HepG2 (cell line): ENCODE results near the gene RFX7. TPM values are rescaled to one million over a fixed set of nuclear protein-coding genes. Genes with fewer than 3 reads are reported as not detected.

Experiments
- ATAC-seq: fragments of 200-7000 bp; cut with Tn5 transposase; 3 replicates; pipeline ENCODE4 v1.9.1; 2020; ENCODE audit warnings: mild to moderate bottlenecking, moderate library complexity
- Bru-seq: library from RNA; stranded (reverse); fragments of 400-500 nt; gene quantifications from one replicate; lab custom pipeline; 2021; lab: Mats Ljungman, UMichigan
- BruChase-seq, 2 experiments: library from RNA; stranded (reverse); fragments of 400-500 nt; gene quantifications; one replicate each; lab custom pipeline; 2021; lab: Mats Ljungman, UMichigan
- BruUV-seq: library from RNA; stranded (reverse); fragments of 400-500 nt; replicated peaks from 2 replicates; lab custom pipeline; 2021; lab: Mats Ljungman, UMichigan
- CTCF ChIA-PET: fragments of 300-600 bp; formaldehyde crosslinking; extraction: SDS; loops from one replicate; lab custom pipeline; 2021; ENCODE audit warnings: low total read pairs, inconsistent platforms, low intra/inter-chr PET ratio; lab: Yijun Ruan, JAX
- POLR2A ChIA-PET: fragments of 350-600 bp; sonication (Branson Sonifier 250); formaldehyde crosslinking; loops from one replicate; lab custom pipeline; 2020; ENCODE audit warnings: antibody characterized with exemption, inconsistent platforms; lab: Yijun Ruan, JAX
- DNase-seq: peaks from one replicate; pipeline ENCODE4 v3.0.0-alpha.2; 2015; ENCODE audit warnings: low spot score
- FAIRE-seq: peaks from 3 replicates; lab custom pipeline; 2011; peaks lifted over from hg19 to GRCh38; lab: Jason Lieb, UNC
- H2AFZ ChIP-seq: one replicate; pipeline ENCODE4 v1.6.1; 2011; ENCODE audit warnings: low read length, inconsistent platforms
- H3K27ac ChIP-seq: fragments of 300-600 bp; 3 replicates; pipeline ENCODE4 v1.8.0; 2011; ENCODE audit warnings: mixed run types, mild to moderate bottlenecking, mixed read lengths, low read length, inconsistent platforms; ENCODE audit not compliant: insufficient read depth; ENCODE audit errors: extremely low read length
- H3K27me3 ChIP-seq, 2 experiments: fragments of 200-600 bp in 1 of 2; 2 replicates in 1 of 2; 3 replicates in 1 of 2; pipeline versions ENCODE4 v1.6.0 to v1.8.0; 2011; ENCODE audit warnings: low read length in 2 of 2, mild to moderate bottlenecking in 2 of 2, moderate library complexity in 2 of 2, inconsistent platforms in 1 of 2; ENCODE audit not compliant: insufficient read depth in 2 of 2, control insufficient read depth in 1 of 2
- H3K36me3 ChIP-seq, 2 experiments: fragments of 200-600 bp in 1 of 2; replicated peaks in 1 of 2; 2 replicates in 1 of 2; 3 replicates in 1 of 2; pipeline versions ENCODE4 v1.5.1 to v1.8.0; 2011; ENCODE audit warnings: low read length in 2 of 2, inconsistent platforms in 1 of 2; ENCODE audit not compliant: insufficient read depth in 2 of 2, control insufficient read depth in 1 of 2
- H3K4me1 ChIP-seq: 2 replicates; pipeline ENCODE4 v1.5.1; 2012; ENCODE audit warnings: low read length, inconsistent platforms; ENCODE audit not compliant: insufficient read depth
- H3K4me2 ChIP-seq: 2 replicates; pipeline ENCODE4 v1.6.0; 2011; ENCODE audit warnings: low read depth, low read length, inconsistent platforms
- H3K4me3 ChIP-seq, 3 experiments: fragments of 200-600 bp in 1 of 3; sonication (generic), shearing (Covaris generic) in 1 of 3; replicated peaks in 1 of 3; 2 replicates each; pipeline ENCODE4 v1.5.1; 2011 to 2016; ENCODE audit warnings: low read length in 3 of 3, inconsistent platforms in 2 of 3, low read depth in 2 of 3, mild to moderate bottlenecking in 2 of 3, control low read depth in 1 of 3, mixed read lengths in 1 of 3; ENCODE audit not compliant: insufficient read depth in 1 of 3
- H3K79me2 ChIP-seq: one replicate; pipeline ENCODE4 v1.6.1; 2011; ENCODE audit warnings: low read length, inconsistent platforms; ENCODE audit not compliant: insufficient read depth
- H3K9ac ChIP-seq: 2 replicates; pipeline ENCODE4 v1.6.0; 2011; ENCODE audit warnings: mild to moderate bottlenecking, low read depth, low read length, inconsistent platforms; ENCODE audit not compliant: insufficient read depth
- H3K9me3 ChIP-seq: 2 replicates; pipeline ENCODE4 v1.5.1; 2012; ENCODE audit warnings: mild to moderate bottlenecking, low read length
- H4K20me1 ChIP-seq: 2 replicates; pipeline ENCODE4 v1.6.0; 2011; ENCODE audit warnings: inconsistent platforms, mild to moderate bottlenecking, low read length, moderate library complexity; ENCODE audit not compliant: insufficient read depth
- CREM ChIP-seq, 2 experiments: sonication (generic) in 1 of 2; formaldehyde crosslinking in 1 of 2; IDR thresholded peaks; 2 replicates each; pipeline versions ENCODE4 v1.4.0 to v1.6.1; 2016 to 2020; ENCODE audit warnings: antibody characterized with exemption in 1 of 2, mild to moderate bottlenecking in 1 of 2, missing genetic modification reagents in 1 of 2
- ETV5 ChIP-seq: IDR thresholded peaks from 2 replicates; pipeline ENCODE4 v1.6.1; 2018; ENCODE audit warnings: missing biosample characterization, missing genetic modification reagents, inconsistent platforms, borderline replicate concordance
- HNRNPL ChIP-seq: fragments of 200-400 bp; formaldehyde crosslinking; IDR thresholded peaks from 2 replicates; pipeline ENCODE4 v1.6.1; 2017; ENCODE audit warnings: mild to moderate bottlenecking, low read depth, low read length
- JARID2 ChIP-seq: sonication (generic); formaldehyde crosslinking; IDR thresholded peaks from 2 replicates; pipeline ENCODE4 v1.8.1; 2023; ENCODE audit warnings: missing genetic modification reagents, inconsistent platforms; ENCODE audit not compliant: insufficient replicate concordance
- JUN ChIP-seq: sonication (generic); formaldehyde crosslinking; IDR thresholded peaks from 2 replicates; pipeline ENCODE4 v1.4.0; 2020; ENCODE audit warnings: mild to moderate bottlenecking, missing genetic modification reagents
- KMT2B ChIP-seq: IDR thresholded peaks from 2 replicates; pipeline ENCODE4 v1.6.1; 2016; ENCODE audit warnings: missing genetic modification reagents, missing compliant biosample characterization
- MAZ ChIP-seq, 2 experiments: sonication (generic) in 1 of 2; formaldehyde crosslinking in 1 of 2; IDR thresholded peaks; 2 replicates each; pipeline versions ENCODE4 v1.5.0 to v1.6.1; 2012 to 2020; ENCODE audit warnings: low read depth in 2 of 2, mild to moderate bottlenecking in 2 of 2, borderline replicate concordance in 1 of 2, improper control_type of control experiment in 1 of 2, low read length in 1 of 2, missing genetic modification reagents in 1 of 2, moderate library complexity in 1 of 2
- MEIS1 ChIP-seq: sonication (generic); formaldehyde crosslinking; IDR thresholded peaks from 2 replicates; pipeline ENCODE4 v1.9.0; 2021; ENCODE audit warnings: mild to moderate bottlenecking, missing genetic modification reagents, moderate library complexity, borderline replicate concordance
- MTF2 ChIP-seq: sonication (generic); formaldehyde crosslinking; IDR thresholded peaks from 2 replicates; pipeline ENCODE4 v1.5.0; 2020; ENCODE audit warnings: missing genetic modification reagents, borderline replicate concordance
- RBFOX2 ChIP-seq: fragments of 200-400 bp; formaldehyde crosslinking; IDR thresholded peaks from 2 replicates; pipeline ENCODE4 v1.6.1; 2017; ENCODE audit warnings: low read depth, mild to moderate bottlenecking, low read length
- ZBTB2 ChIP-seq: sonication (generic); formaldehyde crosslinking; IDR thresholded peaks from 2 replicates; pipeline ENCODE4 v1.8.0; 2022; ENCODE audit warnings: low read depth, missing genetic modification reagents
- ZBTB7B ChIP-seq: sonication (generic); formaldehyde crosslinking; IDR thresholded peaks from 2 replicates; pipeline ENCODE4 v1.4.0; 2020; ENCODE audit warnings: missing genetic modification reagents
- ZNF343 ChIP-seq: sonication (generic); formaldehyde crosslinking; IDR thresholded peaks from 2 replicates; pipeline ENCODE4 v1.4.0; 2020; ENCODE audit warnings: mild to moderate bottlenecking, missing genetic modification reagents
- ZNF607 ChIP-seq: sonication (generic); formaldehyde crosslinking; IDR thresholded peaks from 2 replicates; pipeline ENCODE4 v1.5.1; 2020; ENCODE audit warnings: missing genetic modification reagents, mild to moderate bottlenecking, borderline replicate concordance
- ZNF672 ChIP-seq: sonication (generic); formaldehyde crosslinking; IDR thresholded peaks from 2 replicates; pipeline ENCODE4 v1.8.1; 2022; ENCODE audit warnings: missing genetic modification reagents
- ZNF709 ChIP-seq: sonication (generic); formaldehyde crosslinking; IDR thresholded peaks from 2 replicates; pipeline ENCODE4 v1.5.0; 2020; ENCODE audit warnings: mild to moderate bottlenecking, missing genetic modification reagents
- WGBS: methylation state at CpG from one replicate; pipeline ENCODE4 v1.1.6; 2017; ENCODE audit warnings: low lambda C conversion rate; 5-methylcytosine and 5-hydroxymethylcytosine counted together
- in situ Hi-C: cut with HindIII; loops from 2 replicates; pipeline ENCODE4 v1.10.0; 2017; ENCODE audit warnings: low pct_unique_long_range_greater_than_20kb; ENCODE audit not compliant: extremely low pct_ligation_motif_present
- intact Hi-C: fragments of 100-400 bp; cut with micrococcal nuclease; formaldehyde crosslinking; loops from one replicate; pipeline ENCODE4 v1.10.0; 2022; ENCODE audit not compliant: unreplicated experiment
- long read RNA-seq, 2 experiments: library from RNA in 1 of 2; library from polyadenylated mRNA in 1 of 2; stranded (forward) in 1 of 2; unstranded in 1 of 2; transcript quantifications; one replicate each; pipeline ENCODE4 v2.0.0, GENCODE V29; 2019 to 2022
- polyA minus RNA-seq, 3 experiments: library from RNA; depleted of rRNA, polyadenylated mRNA; stranded (reverse); fragments of >200 nt; gene quantifications; 2 replicates each; pipeline ENCODE4 v1.2.3, GENCODE V29; 2011; ENCODE audit warnings: low replicate concordance in 1 of 3
- polyA plus RNA-seq, 8 experiments: library from polyadenylated mRNA; depleted of rRNA in 3 of 8; stranded (reverse) in 7 of 8; unstranded in 1 of 8; fragments of >200 nt; fragmentation: Illumina TruSeq in 4 of 8; extraction: Trizol in 4 of 8; gene quantifications; 2 replicates each; pipeline versions ENCODE4 v1.2.1 to v1.2.3, GENCODE V29; 2011 to 2016; ENCODE audit warnings: low read depth in 4 of 8, missing spikeins in 1 of 8, mixed read lengths in 1 of 8; ENCODE audit not compliant: insufficient read depth in 1 of 8
- total RNA-seq, 5 experiments: library from RNA; depleted of rRNA; stranded (reverse); fragments of >200 nt; fragmentation: Illumina TruSeq; extraction: Trizol; gene quantifications; 2 replicates each; pipeline ENCODE4 v1.2.3, GENCODE V29; 2016; ENCODE audit warnings: low read depth in 1 of 5

The RFX7 gene
- total RNA-seq (2016; rRNA removed; fragmentation: Illumina TruSeq; extraction: Trizol) (8.5 and 13.2 TPM in 2 replicates), polyA plus RNA-seq (2011; rRNA removed) (9.7 and 10.4 TPM in 2 replicates), polyA minus RNA-seq (2011; rRNA and poly(A)+ RNA removed; ENCODE audit: low replicate concordance) (19.3 and 20.3 TPM in 2 replicates), Bru-seq, nascent RNA (percentile 91 among the genes with signal in this experiment), BruChase-seq, experiment 1, labeled RNA remaining after a 6-hour chase (percentile 80 among the genes with signal in this experiment), BruChase-seq, experiment 2, labeled RNA remaining after a 2-hour chase (percentile 87 among the genes with signal in this experiment)
- total RNA-seq (2016; cell fraction: cytosol; rRNA removed; fragmentation: Illumina TruSeq; extraction: Trizol; ENCODE audit: low read depth) = 0.61 and 0.71 TPM in 2 replicates
- 8.1 and 12.6 TPM in 2 replicates for total RNA-seq (2016; cell fraction: insoluble cytoplasmic fraction; rRNA removed; fragmentation: Illumina TruSeq; extraction: Trizol)
- total RNA-seq (2016; cell fraction: membrane; rRNA removed; fragmentation: Illumina TruSeq; extraction: Trizol) = 4.4 and 4.9 TPM in 2 replicates
- total RNA-seq (2016; cell fraction: nucleus; rRNA removed; fragmentation: Illumina TruSeq; extraction: Trizol) = 14.1 and 17.4 TPM in 2 replicates
- polyA plus RNA-seq (2011; cell fraction: cytosol; rRNA removed) = 4.1 and 5.6 TPM in 2 replicates
- 22.7 and 25.1 TPM in 2 replicates for polyA plus RNA-seq (2011; cell fraction: nucleus; rRNA removed)
- polyA plus RNA-seq (2012) = 12.4 and 13.6 TPM in 2 replicates
- polyA plus RNA-seq (2016; cell fraction: cytosol; fragmentation: Illumina TruSeq; extraction: Trizol; ENCODE audit: low read depth) = 0.29 TPM in 2 replicates
- 12.3 and 13.9 TPM in 2 replicates for polyA plus RNA-seq (2016; cell fraction: insoluble cytoplasmic fraction; fragmentation: Illumina TruSeq; extraction: Trizol; ENCODE audit: low read depth)
- 1.4 and 1.7 TPM in 2 replicates for polyA plus RNA-seq (2016; cell fraction: membrane; fragmentation: Illumina TruSeq; extraction: Trizol; ENCODE audit: low read depth)
- polyA plus RNA-seq (2016; cell fraction: nucleus; fragmentation: Illumina TruSeq; extraction: Trizol; ENCODE audit: insufficient read depth, low read depth) = 44.5 and 48.9 TPM in 2 replicates
- polyA minus RNA-seq (2011; cell fraction: cytosol; rRNA and poly(A)+ RNA removed) = 13.1 and 15.6 TPM in 2 replicates
- polyA minus RNA-seq (2011; cell fraction: nucleus; rRNA and poly(A)+ RNA removed) = 22.4 and 24.4 TPM in 2 replicates
- long read RNA-seq, experiment 1, partial matches to known transcripts = 0 of 5 reads
- long read RNA-seq, experiment 1, other reads (novel, unspliced or antisense) = 5 of 5 reads
- long read RNA-seq, experiment 2, partial matches to known transcripts = 0 of 16 reads
- long read RNA-seq, experiment 2, other reads (novel, unspliced or antisense) = 16 of 16 reads

GRCh38 chr15:56243163-56244037 is at the start of gene RFX7:
Gene RFX7 (minus strand): TSS chr15:56243879. CDS start chr15:56243285, 594 bp downstream.
- peak within 1 kb of the TSS; percentile 98 for H2AFZ ChIP-seq
- peak within 1 kb of the TSS; percentile 77 to 92 (median 84) for H3K4me3 ChIP-seq
- ChIA-PET POLR2A (no interaction called here), CTCF (no interaction called here)
- intact Hi-C loops = loop anchor here (5.0 kb wide), 1 partner anchor 56 kb away; no protein-coding TSS in a partner anchor
- BruUV-seq = no TSS peak
- ATAC-seq = peak; percentile 74
- no peak for FAIRE-seq
- peak within 1 kb of the TSS; percentile 95 for H3K4me2 ChIP-seq
- H3K27ac ChIP-seq = peak within 1 kb of the TSS; percentile 98
- H3K4me1 ChIP-seq = peaks cover 22% of the 10 kb centered on the region
- no peaks in the 10 kb centered on the region; a peak in 1 of 5 replicates for H3K27me3 ChIP-seq
- H3K9ac ChIP-seq = peak within 1 kb of the TSS; percentile 76
- peaks cover 0 to 1% of the 10 kb centered on the region in 2 experiments; a peak in 2 of 5 replicates for H3K36me3 ChIP-seq
- in situ Hi-C loops = no loop called here
- H4K20me1 ChIP-seq = no peaks in the 10 kb centered on the region; the same call in 1 of the 2 replicates
- WGBS = 2% methylated on average over 26 of the region's 85 CpGs
- no peaks in the 10 kb centered on the region for H3K9me3 ChIP-seq
- H3K79me2 ChIP-seq = peaks cover 47% of the 10 kb centered on the region
- peak; percentile 53 for DNase-seq
- TF ChIP-seq ZBTB7B (CRISPR knock-in tag) = 0 out of 2 replicates have a peak, but pooled peaks have one; percentile 5
- TF ChIP-seq KMT2B (CRISPR knock-in tag) = 0 out of 2 replicates have a peak, but pooled peaks have one; percentile 6
- no peak for TF ChIP-seq CREM (IDR thresholded peaks at IDR 0.05)
- no peak for TF ChIP-seq CREM (CRISPR knock-in tag; IDR thresholded peaks at IDR 0.05)
- TF ChIP-seq RBFOX2 = peak; percentile 54
- no peak for TF ChIP-seq MAZ (IDR thresholded peaks at IDR 0.05; ENCODE audit: borderline replicate concordance, low read depth, low read length)
- peak; percentile 69; the same call in 1 of the 2 replicates for TF ChIP-seq MAZ (CRISPR knock-in tag; IDR thresholded peaks at IDR 0.05; ENCODE audit: low read depth)
- TF ChIP-seq ZNF607 = no peak
- 0 out of 2 replicates have a peak, but pooled peaks have one; percentile 54 for TF ChIP-seq ZBTB2 (CRISPR knock-in tag)
- TF ChIP-seq JARID2 (CRISPR knock-in tag) = no peak
- no peak for TF ChIP-seq ETV5 (CRISPR knock-in tag)
- TF ChIP-seq ZNF343 (CRISPR knock-in tag) = 0 out of 2 replicates have a peak, but pooled peaks have one; percentile 25
- TF ChIP-seq HNRNPL = peak; percentile 80
- no peak for TF ChIP-seq ZNF672 (CRISPR knock-in tag)
- no peak for TF ChIP-seq ZNF709 (CRISPR knock-in tag)
- no peak for TF ChIP-seq MTF2
- TF ChIP-seq MEIS1 (CRISPR knock-in tag) = 0 out of 2 replicates have a peak, but pooled peaks have one; percentile 15
- TF ChIP-seq JUN = no peak
